Body of pancreas (tissue), 4 donors: ENCODE results near the gene PPP1R9B.

ENCODE experiments used
- POLR2A ChIP-seq, 3 donors: fragments of 450-650 bp; IDR thresholded peaks; one replicate each; pipeline ENCODE4 v1.6.1; 2016; ENCODE audit warnings: antibody characterized with exemption in 3 of 3, mild to moderate bottlenecking in 2 of 3
- TF ChIP-seq, protein P1 (sequence below), 7 experiments: fragments of 450-650 bp in 4 of 7; fragments of 200-600 bp in 3 of 7; sonication (generic) in 3 of 7; IDR thresholded peaks; one replicate each; pipeline ENCODE4 v1.5.1; 2016 to 2019; ENCODE audit warnings: antibody characterized with exemption in 7 of 7

DNA sequence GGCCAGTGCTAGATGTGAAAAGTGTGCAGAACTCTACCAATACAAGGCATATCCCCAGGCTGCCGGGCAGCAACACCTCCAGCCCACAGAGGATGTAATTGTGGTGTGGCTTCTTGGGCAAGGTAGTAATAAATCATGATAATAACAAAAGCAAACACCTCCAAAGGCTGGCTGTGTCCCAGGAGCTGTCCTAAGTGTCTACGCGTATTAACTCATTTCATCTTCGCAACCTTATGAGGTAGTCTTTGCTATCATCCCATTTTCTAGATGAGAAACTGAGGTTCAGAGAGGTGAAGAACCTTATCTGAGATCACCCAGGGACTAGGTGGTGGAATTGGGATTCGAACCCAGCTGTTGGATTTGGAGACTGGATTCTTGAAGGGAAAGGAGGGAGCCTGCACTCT is 50.0 kb downstream of the PPP1R9B start:
- TF ChIP-seq, protein P1, sequence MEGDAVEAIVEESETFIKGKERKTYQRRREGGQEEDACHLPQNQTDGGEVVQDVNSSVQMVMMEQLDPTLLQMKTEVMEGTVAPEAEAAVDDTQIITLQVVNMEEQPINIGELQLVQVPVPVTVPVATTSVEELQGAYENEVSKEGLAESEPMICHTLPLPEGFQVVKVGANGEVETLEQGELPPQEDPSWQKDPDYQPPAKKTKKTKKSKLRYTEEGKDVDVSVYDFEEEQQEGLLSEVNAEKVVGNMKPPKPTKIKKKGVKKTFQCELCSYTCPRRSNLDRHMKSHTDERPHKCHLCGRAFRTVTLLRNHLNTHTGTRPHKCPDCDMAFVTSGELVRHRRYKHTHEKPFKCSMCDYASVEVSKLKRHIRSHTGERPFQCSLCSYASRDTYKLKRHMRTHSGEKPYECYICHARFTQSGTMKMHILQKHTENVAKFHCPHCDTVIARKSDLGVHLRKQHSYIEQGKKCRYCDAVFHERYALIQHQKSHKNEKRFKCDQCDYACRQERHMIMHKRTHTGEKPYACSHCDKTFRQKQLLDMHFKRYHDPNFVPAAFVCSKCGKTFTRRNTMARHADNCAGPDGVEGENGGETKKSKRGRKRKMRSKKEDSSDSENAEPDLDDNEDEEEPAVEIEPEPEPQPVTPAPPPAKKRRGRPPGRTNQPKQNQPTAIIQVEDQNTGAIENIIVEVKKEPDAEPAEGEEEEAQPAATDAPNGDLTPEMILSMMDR (IDR thresholded peaks at IDR 0.05): no peak
- TF ChIP-seq POLR2A (IDR thresholded peaks at IDR 0.05): no peak
